H1 (cell line): ENCODE results near the gene LDB1. TPM values are rescaled to one million over a fixed set of nuclear protein-coding genes. Genes with fewer than 3 reads are reported as not detected.

Experiments used
- CHD1 ChIP-seq: IDR thresholded peaks from 2 replicates; pipeline ENCODE4 v1.6.1; 2012; ENCODE audit warnings: low read depth, low read length, improper control_type of control experiment
- CHD2 ChIP-seq: IDR thresholded peaks from 2 replicates; pipeline ENCODE4 v1.6.1; 2012; ENCODE audit warnings: low read length, improper control_type of control experiment
- CTBP2 ChIP-seq: IDR thresholded peaks from 2 replicates; pipeline ENCODE4 v1.7.0; 2011; ENCODE audit warnings: borderline replicate concordance, mild to moderate bottlenecking, moderate library complexity, mixed read lengths, low read length; ENCODE audit not compliant: insufficient read depth, insufficient read length
- GABPA ChIP-seq: IDR thresholded peaks from 2 replicates; pipeline ENCODE4 v1.6.1; 2011; ENCODE audit warnings: mild to moderate bottlenecking, low read length, moderate library complexity, borderline replicate concordance; ENCODE audit not compliant: insufficient read depth
- RAD21 ChIP-seq, 2 experiments: IDR thresholded peaks in 1 of 2; conservative IDR thresholded peaks in 1 of 2; 2 replicates each; pipeline ENCODE4 v1.6.1; 2011; ENCODE audit warnings: low read depth in 2 of 2, low read length in 2 of 2, improper control_type of control experiment in 1 of 2, inconsistent platforms in 1 of 2, mild to moderate bottlenecking in 1 of 2, moderate library complexity in 1 of 2
- TAF1 ChIP-seq: IDR thresholded peaks from 2 replicates; pipeline ENCODE4 v1.6.1; 2011; ENCODE audit warnings: mild to moderate bottlenecking, low read depth, low read length
- TAF7 ChIP-seq: optimal IDR thresholded peaks from 2 replicates; pipeline ENCODE3; 2011; ENCODE audit warnings: low read depth, mild to moderate bottlenecking, inconsistent platforms, low read length, moderate library complexity, borderline replicate concordance
- polyA plus RNA-seq, 7 experiments: library from polyadenylated mRNA; depleted of rRNA in 3 of 7; stranded (reverse) in 5 of 7; unstranded in 2 of 7; fragments of >200 nt in 5 of 7; fragments of 200-250 nt in 2 of 7; gene quantifications; 1 replicate in 5 of 7; 2 replicates in 1 of 7; 4 replicates in 1 of 7; pipeline versions ENCODE4 v1.2.1 to v1.2.3, GENCODE V29; 2011 to 2013; ENCODE audit warnings: missing spikeins in 2 of 7, mixed read lengths in 2 of 7
- total RNA-seq: library from RNA; stranded (reverse); fragmentation: NEBNext Ultra II Directional; extraction: Animal tissue kit (Norgen Biotek cat#: 25700); gene quantifications from 2 replicates; pipeline ENCODE4 v1.2.1, GENCODE V29; 2021
- TF ChIP-seq, protein P1 (sequence below): IDR thresholded peaks from 2 replicates; pipeline ENCODE4 v1.6.1; 2011; ENCODE audit warnings: low read length, improper control_type of control experiment

The LDB1 gene
- total and polyA plus RNA-seq, 2 of the 8 experiments (the other 6 are each of a cell fraction or from before 2014, with no cell fraction given), result 88.4 to 138 TPM

DNA sequence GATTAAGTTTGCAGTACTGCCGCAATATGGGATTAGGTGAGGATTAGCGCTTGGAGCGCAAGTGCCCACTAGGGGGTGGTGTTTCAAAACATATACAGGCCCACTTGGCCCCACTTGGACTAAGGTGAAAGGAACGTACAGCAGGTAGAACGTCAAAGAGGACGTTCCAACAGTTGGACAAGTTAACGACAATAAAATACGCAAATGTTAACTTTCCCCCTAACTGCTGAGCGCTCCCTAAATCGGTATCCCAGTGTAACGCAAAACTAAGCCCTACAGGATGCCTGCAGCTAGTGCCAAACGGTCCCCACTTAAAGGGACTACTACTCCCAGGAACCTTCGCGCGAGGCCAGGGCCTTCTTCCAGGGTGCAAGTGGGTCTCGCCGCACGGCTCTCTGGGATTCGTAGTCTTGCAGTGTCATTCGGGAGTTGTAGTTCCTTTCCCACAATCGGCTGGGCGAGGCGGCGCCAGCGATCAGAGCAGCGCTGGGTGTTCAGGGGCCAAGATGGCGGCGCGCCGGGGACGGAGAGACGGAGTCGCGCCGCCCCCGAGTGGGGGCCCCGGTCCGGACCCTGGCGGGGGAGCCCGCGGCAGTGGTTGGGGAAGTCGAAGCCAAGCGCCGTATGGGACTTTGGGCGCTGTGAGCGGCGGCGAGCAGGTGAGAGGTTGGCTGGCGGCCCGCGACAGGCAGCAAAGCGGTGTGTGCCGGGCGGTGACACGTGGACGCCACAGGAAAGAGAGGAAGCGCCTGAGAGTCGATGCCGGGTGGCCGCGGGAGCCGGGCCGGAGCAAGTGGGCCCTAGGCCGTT, 12.6 kb upstream of the LDB1 start, which contains the start of gene PPRC1 (continued):
- no peak for TF ChIP-seq GABPA
- no peak for TF ChIP-seq CHD1
- peak; percentile 96 for TF ChIP-seq TAF1
- peak; percentile 70 for TF ChIP-seq CHD2
- peak; percentile 53 to 62 for TF ChIP-seq RAD21 (IDR thresholded peaks at IDR 0.05 in 1 of 2, conservative IDR thresholded peaks at IDR 0.05 in 1 of 2; ENCODE audit: low read depth in 2 of 2, low read length in 2 of 2)
- TF ChIP-seq TAF7, result peak; percentile 94
- TF ChIP-seq, protein P1, sequence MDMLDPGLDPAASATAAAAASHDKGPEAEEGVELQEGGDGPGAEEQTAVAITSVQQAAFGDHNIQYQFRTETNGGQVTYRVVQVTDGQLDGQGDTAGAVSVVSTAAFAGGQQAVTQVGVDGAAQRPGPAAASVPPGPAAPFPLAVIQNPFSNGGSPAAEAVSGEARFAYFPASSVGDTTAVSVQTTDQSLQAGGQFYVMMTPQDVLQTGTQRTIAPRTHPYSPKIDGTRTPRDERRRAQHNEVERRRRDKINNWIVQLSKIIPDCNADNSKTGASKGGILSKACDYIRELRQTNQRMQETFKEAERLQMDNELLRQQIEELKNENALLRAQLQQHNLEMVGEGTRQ, result no peak
- peak; percentile 78 for TF ChIP-seq CTBP2
